Activated naive CD8-positive, alpha-beta T cell treated with anti-CD3 and anti-CD28 coated beads, Interleukin-2, amount 50 U/mL, for 24 hours (primary cell): ENCODE data around the gene HS1BP3.

Source experiments
- ATAC-seq: fragments of 150-1000 bp; cut with Tn5 transposase; one replicate; pipeline ENCODE4 v1.10.0; 2021
- DNase-seq: peaks from one replicate; pipeline ENCODE4 v3.0.0; 2021
- H3K27ac Mint-ChIP-seq: one replicate; pipeline ENCODE4 v1.8.0; 2021; ENCODE audit warnings: mild to moderate bottlenecking, mixed read lengths
- H3K27me3 Mint-ChIP-seq: one replicate; pipeline ENCODE4 v1.8.0; 2021; ENCODE audit warnings: mixed read lengths
- H3K36me3 Mint-ChIP-seq: one replicate; pipeline ENCODE4 v1.8.0; 2021; ENCODE audit warnings: low read depth, mixed read lengths
- H3K4me1 Mint-ChIP-seq: one replicate; pipeline ENCODE4 v1.8.0; 2021; ENCODE audit warnings: mixed read lengths
- H3K4me3 Mint-ChIP-seq: one replicate; pipeline ENCODE4 v1.8.0; 2021; ENCODE audit warnings: mild to moderate bottlenecking, moderate library complexity, mixed read lengths
- H3K9me3 Mint-ChIP-seq: one replicate; pipeline ENCODE4 v1.8.0; 2021; ENCODE audit warnings: mixed read lengths

The HS1BP3 gene

GRCh38 chr2:20583425-20583881 is 67.4 kb downstream of the HS1BP3 start:
- no peak overlapping the region for H3K4me3 Mint-ChIP-seq
- ATAC-seq (no peak), DNase-seq (no peak)
- no peaks in the 10 kb centered on the region for H3K27me3 Mint-ChIP-seq
- peaks cover 11% of the 10 kb centered on the region for H3K4me1 Mint-ChIP-seq
- no peaks in the 10 kb centered on the region for H3K9me3 Mint-ChIP-seq
- peaks cover 2% of the 10 kb centered on the region for H3K36me3 Mint-ChIP-seq
- no peak overlapping the region for H3K27ac Mint-ChIP-seq

GRCh38 chr2:20582600-20583221 is 68.2 kb downstream of the HS1BP3 start:
- no peak overlapping the region for H3K27ac Mint-ChIP-seq
- no peak for ATAC-seq
- H3K36me3 Mint-ChIP-seq, result peaks cover 2% of the 10 kb centered on the region
- peaks cover 13% of the 10 kb centered on the region for H3K4me1 Mint-ChIP-seq
- H3K27me3 Mint-ChIP-seq, result no peaks in the 10 kb centered on the region
- H3K4me3 Mint-ChIP-seq, result no peak overlapping the region
- no peak for DNase-seq
- no peaks in the 10 kb centered on the region for H3K9me3 Mint-ChIP-seq

GRCh38 chr2:20580690-20581437 is 70.0 kb downstream of the HS1BP3 start:
- Mint-ChIP-seq H3K27me3 (no peaks in the 10 kb centered on the region), H3K36me3 (peaks cover 2% of the 10 kb centered on the region), H3K4me1 (peaks cover 30% of the 10 kb centered on the region), H3K27ac (no peak overlapping the region), H3K9me3 (no peaks in the 10 kb centered on the region), H3K4me3 (no peak overlapping the region)
- DNase-seq (no peak), ATAC-seq (no peak)

- Mint-ChIP-seq H3K36me3 (peaks cover 2% of the 10 kb centered on the region), H3K27me3 (no peaks in the 10 kb centered on the region), H3K9me3 (no peaks in the 10 kb centered on the region), H3K4me3 (no peak overlapping the region), H3K4me1 (peaks cover 34% of the 10 kb centered on the region), H3K27ac (peak overlapping the region; percentile 15)
- DNase-seq (no peak), ATAC-seq (no peak)
Measured at GRCh38 chr2:20579866-20580265, 71.0 kb downstream of the HS1BP3 start.

- peaks cover 34% of the 10 kb centered on the region for H3K4me1 Mint-ChIP-seq
- no peaks in the 10 kb centered on the region for H3K9me3 Mint-ChIP-seq
- DNase-seq (no peak), ATAC-seq (no peak)
- H3K36me3 Mint-ChIP-seq, result peaks cover 2% of the 10 kb centered on the region
- H3K27ac Mint-ChIP-seq, result peak overlapping the region; percentile 52
- no peaks in the 10 kb centered on the region for H3K27me3 Mint-ChIP-seq
- no peak overlapping the region for H3K4me3 Mint-ChIP-seq
Measured at GRCh38 chr2:20578895-20579825, 71.7 kb downstream of the HS1BP3 start.

GRCh38 chr2:20578266-20578894 is 72.5 kb downstream of the HS1BP3 start:
- H3K4me3 Mint-ChIP-seq, result no peak overlapping the region
- no peak for ATAC-seq
- H3K27me3 Mint-ChIP-seq, result no peaks in the 10 kb centered on the region
- H3K27ac Mint-ChIP-seq, result peak overlapping the region; percentile 52
- H3K4me1 Mint-ChIP-seq, result peaks cover 34% of the 10 kb centered on the region
- DNase-seq, result no peak
- peaks cover 2% of the 10 kb centered on the region for H3K36me3 Mint-ChIP-seq
- H3K9me3 Mint-ChIP-seq, result no peaks in the 10 kb centered on the region

- H3K4me3 Mint-ChIP-seq, result no peak overlapping the region
- H3K36me3 Mint-ChIP-seq, result peaks cover 2% of the 10 kb centered on the region
- no peaks in the 10 kb centered on the region for H3K9me3 Mint-ChIP-seq
- no peak for ATAC-seq
- no peak for DNase-seq
- H3K27ac Mint-ChIP-seq, result peak overlapping the region; percentile 22
- peaks cover 34% of the 10 kb centered on the region for H3K4me1 Mint-ChIP-seq
- H3K27me3 Mint-ChIP-seq, result no peaks in the 10 kb centered on the region
Measured at GRCh38 chr2:20577495-20578235, 73.2 kb downstream of the HS1BP3 start.

- Mint-ChIP-seq H3K36me3 (no peaks in the 10 kb centered on the region), H3K4me3 (peak overlapping the region; percentile 49), H3K27me3 (no peaks in the 10 kb centered on the region), H3K9me3 (no peaks in the 10 kb centered on the region), H3K27ac (peak overlapping the region; percentile 92), H3K4me1 (peaks cover 36% of the 10 kb centered on the region)
- DNase-seq (peak; percentile 29), ATAC-seq (peak; percentile 82)
Measured at GRCh38 chr2:20576598-20577115, 74.2 kb downstream of the HS1BP3 start.

- H3K9me3 Mint-ChIP-seq, result no peaks in the 10 kb centered on the region
- no peak for ATAC-seq
- peak overlapping the region; percentile 49 for H3K4me3 Mint-ChIP-seq
Measured at GRCh38 chr2:20575935-20576597, 74.8 kb downstream of the HS1BP3 start.

GRCh38 chr2:20575414-20575813 is 75.5 kb downstream of the HS1BP3 start:
- DNase-seq, result no peak
- Mint-ChIP-seq H3K4me3 (no peak overlapping the region), H3K27me3 (no peaks in the 10 kb centered on the region), H3K36me3 (no peaks in the 10 kb centered on the region), H3K4me1 (peaks cover 32% of the 10 kb centered on the region), H3K9me3 (no peaks in the 10 kb centered on the region), H3K27ac (no peak overlapping the region)
- ATAC-seq, result no peak

More at GRCh38 chr2:20575935-20576597, 74.8 kb downstream of the HS1BP3 start:
- Mint-ChIP-seq H3K4me1 (peaks cover 36% of the 10 kb centered on the region), H3K36me3 (no peaks in the 10 kb centered on the region), H3K27ac (peak overlapping the region; percentile 92), H3K27me3 (no peaks in the 10 kb centered on the region)
- no peak for DNase-seq

GRCh38 chr2:20574930-20575329 is 76.0 kb downstream of the HS1BP3 start:
- no peak overlapping the region for H3K4me3 Mint-ChIP-seq
- H3K9me3 Mint-ChIP-seq, result no peaks in the 10 kb centered on the region
- ATAC-seq (no peak), DNase-seq (no peak)
- no peaks in the 10 kb centered on the region for H3K27me3 Mint-ChIP-seq
- no peak overlapping the region for H3K27ac Mint-ChIP-seq
- peaks cover 29% of the 10 kb centered on the region for H3K4me1 Mint-ChIP-seq
- H3K36me3 Mint-ChIP-seq, result no peaks in the 10 kb centered on the region

GRCh38 chr2:20574423-20574911 is 76.4 kb downstream of the HS1BP3 start:
- no peaks in the 10 kb centered on the region for H3K9me3 Mint-ChIP-seq
- no peaks in the 10 kb centered on the region for H3K27me3 Mint-ChIP-seq
- no peak for ATAC-seq
- H3K36me3 Mint-ChIP-seq, result no peaks in the 10 kb centered on the region
- DNase-seq, result no peak
- H3K27ac Mint-ChIP-seq, result no peak overlapping the region
- H3K4me1 Mint-ChIP-seq, result peaks cover 27% of the 10 kb centered on the region
- no peak overlapping the region for H3K4me3 Mint-ChIP-seq
